22Rv1 (cell line): Measurements from ENCODE around the gene RASA3.

Source experiments
- H3K27ac ChIP-seq: fragments of 450-650 bp; 2 replicates; pipeline ENCODE4 v1.5.1; 2017
- CTCF ChIP-seq: fragments of 450-650 bp; IDR thresholded peaks from 2 replicates; pipeline ENCODE4 v1.5.1; 2017; ENCODE audit warnings: mild to moderate bottlenecking
- ZFX ChIP-seq: fragments of 450-650 bp; IDR thresholded peaks from 2 replicates; pipeline ENCODE4 v1.6.1; 2017; ENCODE audit warnings: antibody characterized with exemption, borderline replicate concordance

The RASA3 gene

GRCh38 chr13:114035583-114036531 lies 96.6 kb downstream of the RASA3 start:
- TF ChIP-seq CTCF, result no peak
- TF ChIP-seq ZFX, result no peak
- no peak overlapping the region for H3K27ac ChIP-seq

GRCh38 chr13:114035186-114035582 lies 97.2 kb downstream of the RASA3 start:
- H3K27ac ChIP-seq, result no peak overlapping the region
- no peak for TF ChIP-seq ZFX
- TF ChIP-seq CTCF, result no peak

GRCh38 chr13:114034481-114034891 lies 97.9 kb downstream of the RASA3 start:
- H3K27ac ChIP-seq, result no peak overlapping the region
- TF ChIP-seq CTCF (no peak), ZFX (no peak)

GRCh38 chr13:114033541-114034315 lies 98.7 kb downstream of the RASA3 start:
- no peak for TF ChIP-seq ZFX
- TF ChIP-seq CTCF, result no peak

GRCh38 chr13:114032126-114032799 lies 100.2 kb downstream of the RASA3 start:
- no peak overlapping the region for H3K27ac ChIP-seq

More at GRCh38 chr13:114033541-114034315, 98.7 kb downstream of the RASA3 start:
- H3K27ac ChIP-seq, result no peak overlapping the region

GRCh38 chr13:114031631-114032030 lies 100.8 kb downstream of the RASA3 start:
- H3K27ac ChIP-seq, result no peak overlapping the region

More at GRCh38 chr13:114032126-114032799, 100.2 kb downstream of the RASA3 start:
- TF ChIP-seq ZFX, result no peak
- TF ChIP-seq CTCF, result no peak

More at GRCh38 chr13:114031631-114032030, 100.8 kb downstream of the RASA3 start:
- TF ChIP-seq CTCF (no peak), ZFX (no peak)
